Dedifferentiated amniotic fluid mesenchymal stem cell (primary cell): ENCODE results near the gene RIC8B.

ENCODE experiments used
- DNase-seq: peaks from one replicate; pipeline ENCODE4 v3.0.0-alpha.2; 2016; ENCODE audit errors: extremely low spot score

The RIC8B gene

GRCh38 chr12:106801830-106802533, 27.5 kb downstream of the RIC8B start:
- no peak for DNase-seq

- no peak for DNase-seq
Measured at GRCh38 chr12:106804668-106805067, 30.2 kb downstream of the RIC8B start.

DNA sequence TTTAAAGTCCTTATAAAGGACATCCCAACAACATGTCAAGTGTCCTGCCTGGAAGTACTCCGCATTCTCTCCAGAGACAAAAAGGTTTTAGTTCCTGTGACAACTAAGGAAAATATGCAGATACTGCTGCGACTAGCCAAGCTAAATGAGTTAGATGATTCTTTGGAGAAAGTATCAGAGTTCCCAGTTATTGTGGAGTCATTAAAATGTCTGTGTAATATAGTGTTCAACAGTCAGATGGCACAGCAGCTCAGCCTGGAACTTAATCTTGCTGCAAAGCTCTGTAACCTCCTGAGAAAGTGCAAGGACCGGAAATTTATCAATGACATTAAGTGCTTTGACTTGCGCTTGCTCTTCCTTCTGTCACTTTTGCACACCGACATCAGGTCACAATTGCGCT, 40.2 kb downstream of the RIC8B start:
- no peak for DNase-seq

GRCh38 chr12:106815741-106816140, 41.3 kb downstream of the RIC8B start:
- DNase-seq = no peak

- no peak for DNase-seq
Measured at GRCh38 chr12:106816231-106816630, 41.7 kb downstream of the RIC8B start.

DNA sequence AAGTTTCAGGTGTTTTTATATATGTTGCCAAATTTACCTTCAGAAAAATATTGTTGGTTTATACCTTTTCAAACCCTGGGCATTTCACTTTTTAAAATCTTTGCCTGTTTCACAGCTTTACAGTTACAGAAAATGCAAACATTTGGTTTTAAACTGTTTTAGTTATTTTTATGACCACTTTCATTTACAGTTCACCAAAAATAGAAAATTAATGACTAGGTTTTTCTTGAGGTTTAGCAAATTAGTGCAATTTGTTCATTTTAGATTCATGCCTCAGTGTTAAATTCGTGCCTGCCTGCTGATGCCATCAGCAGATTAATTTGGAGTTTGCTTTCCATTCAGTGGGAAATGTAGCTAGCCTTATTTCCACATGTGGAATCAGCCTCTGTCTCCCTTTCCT, 45.5 kb downstream of the RIC8B start:
- no peak for DNase-seq

GRCh38 chr12:106831699-106832098, 57.2 kb downstream of the RIC8B start:
- DNase-seq = no peak

GRCh38 chr12:106837782-106838181, 63.3 kb downstream of the RIC8B start:
- DNase-seq = no peak

DNA sequence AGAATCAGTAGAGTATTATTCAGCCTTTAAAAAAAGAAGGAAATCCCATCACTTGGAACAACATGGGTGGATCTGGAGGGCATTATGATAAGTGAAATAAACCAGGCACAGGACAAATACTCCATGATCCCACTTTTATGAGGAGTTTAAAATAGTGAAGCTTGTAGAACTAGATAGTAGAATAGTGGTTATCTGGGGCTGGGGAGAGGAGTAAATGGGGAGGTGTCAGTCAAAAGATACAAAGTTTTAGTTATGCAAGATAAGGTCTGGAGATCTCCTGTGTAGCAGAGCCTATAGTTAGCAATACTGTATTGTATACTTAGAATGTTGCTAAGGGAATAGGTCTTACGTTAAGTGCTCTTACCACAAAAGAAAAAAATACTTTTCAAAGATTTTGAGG, 64.9 kb downstream of the RIC8B start:
- DNase-seq = no peak

GRCh38 chr12:106840243-106840642, 65.8 kb downstream of the RIC8B start:
- DNase-seq = no peak

DNA sequence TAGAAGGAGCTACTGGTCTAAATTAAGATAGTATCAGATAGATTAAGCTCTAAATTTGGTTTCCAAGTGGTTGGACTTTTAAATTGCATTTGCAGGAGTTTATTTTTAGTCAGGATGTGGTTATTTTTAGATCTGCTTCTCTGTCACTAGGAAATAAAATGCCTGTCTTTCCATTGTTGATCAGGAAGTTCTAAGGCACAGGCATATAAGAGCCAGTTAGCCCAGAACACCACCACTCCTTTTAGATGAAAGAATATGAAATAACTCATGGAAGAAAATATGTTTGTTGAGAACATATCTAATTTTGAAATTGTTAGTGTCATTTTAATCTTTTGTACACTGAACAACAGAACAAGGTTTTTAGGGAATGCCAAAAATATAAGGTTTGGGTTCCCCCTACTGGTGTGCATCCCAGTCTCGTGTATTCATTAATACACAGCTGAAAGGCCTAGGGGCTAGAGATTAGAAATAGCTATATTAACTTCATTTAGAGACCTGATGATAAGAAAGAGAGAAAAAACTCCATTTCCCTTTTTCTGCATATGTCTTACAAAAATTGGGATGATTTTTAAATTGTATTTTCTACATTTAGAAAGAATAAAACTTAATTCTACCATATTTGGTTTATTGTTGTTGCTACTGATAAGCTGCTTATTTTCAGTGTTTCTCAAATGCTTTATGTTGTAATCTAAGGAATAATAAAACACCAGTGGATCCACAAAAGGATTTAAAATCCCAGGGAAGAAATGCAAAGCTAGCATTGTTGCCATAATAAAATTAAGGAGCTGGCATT, 67.2 kb downstream of the RIC8B start:
- DNase-seq = peak; percentile 38

DNA sequence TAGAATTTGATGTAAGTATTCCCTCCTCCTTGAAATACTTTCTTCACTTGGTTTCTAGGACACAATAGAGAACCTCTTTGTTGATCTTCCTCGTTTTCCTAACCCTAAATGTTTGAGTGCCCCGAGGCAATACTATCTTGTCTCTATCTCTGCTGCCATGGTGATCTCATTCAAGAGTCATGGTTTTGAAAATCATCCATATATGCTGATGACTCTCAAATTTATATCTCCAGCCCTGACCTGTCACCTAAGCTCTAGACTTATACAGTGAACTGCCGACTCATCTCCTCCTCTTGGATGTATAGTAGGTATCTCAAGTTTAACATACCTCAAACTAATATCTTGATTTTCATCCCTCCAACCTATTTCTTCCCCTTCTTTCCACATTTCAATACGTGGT, 71.4 kb downstream of the RIC8B start:
- no peak for DNase-seq

DNA sequence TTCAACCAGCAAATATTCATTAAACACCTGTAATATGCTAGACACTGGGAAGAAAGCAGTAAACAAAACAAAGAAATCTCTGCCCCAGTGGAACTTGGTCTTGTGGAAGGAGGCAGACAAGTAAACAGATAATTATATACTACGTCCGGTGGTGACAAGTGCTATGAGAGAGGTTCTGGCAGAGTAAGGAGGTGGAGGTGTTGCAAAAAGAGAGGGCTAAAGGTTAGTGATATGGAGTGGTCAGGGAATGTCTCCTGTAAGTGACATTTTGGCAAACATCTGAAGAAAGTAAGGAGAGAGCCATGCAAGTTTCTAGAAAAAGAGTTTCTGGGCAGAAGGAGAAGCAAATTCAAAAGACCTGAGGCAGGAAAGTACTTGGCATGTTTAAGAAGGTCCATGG, 73.4 kb downstream of the RIC8B start:
- DNase-seq = no peak

GRCh38 chr12:106851306-106851705, 76.8 kb downstream of the RIC8B start:
- no peak for DNase-seq

DNA sequence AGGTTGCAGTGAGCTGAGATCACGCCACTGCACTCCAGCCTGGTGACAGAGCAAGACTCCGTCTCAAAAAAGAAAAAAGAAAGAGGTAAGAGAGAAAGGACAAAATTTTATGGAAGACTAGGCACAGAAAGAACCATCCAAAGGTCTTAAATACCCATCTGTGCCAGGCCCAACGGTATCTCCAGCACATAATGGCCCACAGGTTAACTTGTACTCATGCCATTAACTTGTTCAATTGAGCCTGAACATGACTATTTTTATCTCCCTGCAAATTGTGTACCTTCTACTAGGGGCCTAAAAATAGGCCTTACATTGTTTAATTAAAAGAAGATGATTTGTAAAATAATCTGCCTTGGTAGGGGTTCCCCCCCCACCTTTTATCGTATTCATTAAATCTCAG, 80.2 kb downstream of the RIC8B start:
- DNase-seq = no peak

- DNase-seq = no peak
Measured at GRCh38 chr12:106855221-106855758, 80.8 kb downstream of the RIC8B start.

GRCh38 chr12:106861984-106862916, 87.8 kb downstream of the RIC8B start:
- peak; percentile 89 for DNase-seq

DNA sequence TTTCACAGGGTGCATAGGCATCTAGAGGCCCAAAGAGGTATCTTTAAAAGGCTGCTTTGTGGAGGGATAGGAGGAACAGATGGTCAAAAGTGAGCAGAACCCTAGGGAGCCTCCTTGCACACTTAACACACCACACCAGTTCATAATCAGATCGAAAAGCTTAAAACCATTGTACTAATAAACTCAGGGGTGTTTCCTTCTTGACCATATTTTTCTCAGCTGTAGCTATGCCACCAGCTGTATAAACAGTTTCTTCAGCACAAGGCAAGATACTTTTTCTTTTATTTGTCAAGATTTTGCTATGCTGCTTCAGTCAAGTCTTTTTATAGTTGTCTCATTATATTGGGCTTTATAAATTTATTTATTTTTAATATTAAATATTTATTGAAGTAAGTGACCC, 88.7 kb downstream of the RIC8B start:
- no peak for DNase-seq

GRCh38 chr12:106865683-106866082, 91.2 kb downstream of the RIC8B start:
- no peak for DNase-seq

DNA sequence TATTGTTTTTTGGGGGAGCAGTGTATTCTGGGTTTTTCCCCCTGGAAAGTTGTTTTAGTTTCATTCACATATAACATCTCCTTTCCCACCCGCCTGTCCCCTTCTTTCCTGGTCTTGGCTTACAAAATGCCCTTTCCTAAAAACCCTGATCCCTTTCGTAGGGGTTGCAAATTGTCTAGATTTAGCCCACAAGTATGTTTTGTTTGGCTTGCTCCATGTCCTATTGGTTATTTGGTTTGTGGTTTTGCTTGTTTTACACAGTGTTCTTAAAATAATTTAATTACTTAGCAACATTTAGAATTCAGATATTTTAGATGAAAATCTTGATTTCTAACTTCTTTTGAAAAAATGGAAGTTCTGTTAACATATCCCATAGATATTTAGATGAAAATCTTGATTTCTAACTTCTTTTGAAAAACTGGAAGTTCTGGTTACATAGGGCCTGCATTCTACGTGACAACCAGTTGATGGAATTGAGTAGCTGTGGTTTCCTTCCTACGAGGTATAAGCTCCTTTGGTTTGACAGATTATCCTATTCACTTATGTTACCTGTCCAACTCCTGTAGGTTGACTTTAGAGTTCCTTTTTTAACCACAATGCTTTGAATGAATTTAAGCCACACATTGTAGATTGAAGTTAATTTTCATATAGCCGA, 92.1 kb downstream of the RIC8B start:
- no peak for DNase-seq

DNA sequence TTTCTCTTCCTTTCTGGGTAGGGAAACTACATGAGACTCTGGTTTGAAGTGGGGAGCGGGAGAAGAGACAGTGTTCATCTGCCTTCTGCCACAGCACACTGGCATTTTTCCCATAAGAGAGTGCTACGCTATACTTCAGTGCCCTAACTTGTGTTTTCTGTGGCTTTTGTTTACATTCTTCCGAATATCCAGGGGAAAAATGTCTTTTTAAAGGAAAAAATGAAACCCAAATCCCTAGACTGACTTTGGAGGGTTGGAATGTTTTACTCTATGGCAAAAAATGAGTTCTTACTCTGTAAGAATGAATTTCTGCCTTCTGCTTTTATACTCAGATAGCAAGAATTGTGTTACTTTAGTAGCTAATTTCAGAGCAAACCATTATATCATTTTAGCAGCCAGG, 93.2 kb downstream of the RIC8B start:
- peak; percentile 17 for DNase-seq
